HuH-7.5 (cell line): ENCODE results near the gene PTPRN2.
"Not testable (repeated sequence)": the region's sequence is repeated elsewhere in the genome, so short reads cannot be mapped to it uniquely, and the experiment has no call there.

ENCODE experiments used
- DNase-seq: peaks from one replicate; pipeline ENCODE4 v3.0.0; 2011; ENCODE audit warnings: low spot score

The PTPRN2 gene

GRCh38 chr7:158385496-158386354 lies 201.9 kb downstream of the PTPRN2 start:
- DNase-seq = not testable (repeated sequence)

GRCh38 chr7:158384746-158385145 lies 202.9 kb downstream of the PTPRN2 start:
- DNase-seq = no peak

DNA sequence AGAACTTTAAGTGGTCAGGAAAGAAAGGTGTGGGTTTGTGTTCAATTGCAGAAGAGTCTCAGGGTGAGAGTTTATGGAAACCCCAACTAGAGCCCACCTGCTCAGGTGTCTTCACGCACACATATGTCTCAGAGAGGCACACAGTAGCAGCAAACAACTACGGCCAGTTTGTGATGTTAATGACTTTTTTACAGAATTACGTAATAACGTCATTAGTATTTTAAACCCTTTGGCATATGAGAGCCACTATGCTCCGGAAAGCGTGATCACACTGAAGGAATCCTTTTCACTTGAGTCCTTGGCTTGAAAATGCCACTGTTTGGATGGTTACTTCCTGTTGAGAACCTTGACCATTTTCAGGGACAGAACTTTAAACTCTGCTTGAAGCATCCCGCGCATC lies 204.0 kb downstream of the PTPRN2 start:
- no peak for DNase-seq

DNA sequence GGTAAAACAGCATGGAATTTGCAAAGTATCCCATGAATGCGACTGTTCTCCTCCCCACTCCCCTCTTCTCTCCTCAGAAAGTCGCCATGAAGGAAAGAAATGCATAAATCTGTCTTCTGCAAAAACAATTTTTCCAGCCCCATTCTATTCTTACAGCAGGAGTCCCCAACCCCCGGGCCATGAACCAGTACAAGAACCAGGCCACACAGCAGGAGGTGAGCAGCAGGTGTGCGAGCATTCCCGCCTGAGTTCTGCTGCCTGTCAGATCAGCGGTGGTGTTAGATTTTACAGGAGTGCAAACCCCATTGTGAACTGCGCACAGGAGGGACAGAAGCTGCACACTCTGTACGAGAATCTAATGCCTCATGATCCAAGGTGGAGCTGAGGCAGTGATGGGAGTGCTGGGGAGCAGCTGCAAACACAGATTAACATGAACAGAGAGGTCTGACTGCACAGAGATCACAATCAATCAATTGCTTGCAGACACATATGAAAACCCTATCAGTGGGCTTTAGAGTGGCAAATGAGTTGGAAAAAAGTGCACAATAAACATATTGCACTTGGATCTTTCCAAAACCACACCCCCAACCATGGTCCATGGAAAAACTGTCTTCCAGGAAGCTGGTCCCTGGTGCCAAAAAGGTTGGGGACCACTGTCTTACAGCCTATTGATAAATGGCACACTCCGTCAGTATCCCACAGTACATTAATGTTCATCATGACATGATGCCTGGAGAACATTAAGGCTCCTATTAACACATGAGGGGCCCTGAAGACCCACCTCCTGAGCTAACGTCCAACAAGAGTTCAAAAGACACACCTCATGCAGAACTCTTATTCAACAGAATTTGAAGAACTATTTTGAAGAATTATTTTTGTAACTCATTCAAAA lies 205.0 kb downstream of the PTPRN2 start:
- DNase-seq = no peak

- no peak for DNase-seq
Measured at GRCh38 chr7:158381956-158382355, 205.7 kb downstream of the PTPRN2 start.

GRCh38 chr7:158378978-158379377 lies 208.6 kb downstream of the PTPRN2 start:
- no peak for DNase-seq

GRCh38 chr7:158377800-158378623 lies 209.6 kb downstream of the PTPRN2 start:
- no peak for DNase-seq

DNA sequence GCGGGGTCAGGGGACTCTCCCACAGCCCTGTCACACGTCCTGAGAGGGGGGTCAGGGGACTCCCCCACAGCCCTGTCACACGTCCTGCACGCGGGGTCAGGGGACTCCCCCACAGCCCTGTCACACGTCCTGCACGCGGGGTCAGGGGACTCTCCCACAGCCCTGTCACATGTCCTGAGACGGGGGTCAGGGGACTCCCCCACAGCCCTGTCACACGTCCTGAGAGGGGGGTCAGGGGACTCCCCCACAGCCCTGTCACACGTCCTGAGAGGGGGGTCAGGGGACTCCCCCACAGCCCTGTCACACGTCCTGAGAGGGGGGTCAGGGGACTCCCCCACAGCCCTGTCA lies 210.8 kb downstream of the PTPRN2 start:
- not testable (repeated sequence) for DNase-seq

DNA sequence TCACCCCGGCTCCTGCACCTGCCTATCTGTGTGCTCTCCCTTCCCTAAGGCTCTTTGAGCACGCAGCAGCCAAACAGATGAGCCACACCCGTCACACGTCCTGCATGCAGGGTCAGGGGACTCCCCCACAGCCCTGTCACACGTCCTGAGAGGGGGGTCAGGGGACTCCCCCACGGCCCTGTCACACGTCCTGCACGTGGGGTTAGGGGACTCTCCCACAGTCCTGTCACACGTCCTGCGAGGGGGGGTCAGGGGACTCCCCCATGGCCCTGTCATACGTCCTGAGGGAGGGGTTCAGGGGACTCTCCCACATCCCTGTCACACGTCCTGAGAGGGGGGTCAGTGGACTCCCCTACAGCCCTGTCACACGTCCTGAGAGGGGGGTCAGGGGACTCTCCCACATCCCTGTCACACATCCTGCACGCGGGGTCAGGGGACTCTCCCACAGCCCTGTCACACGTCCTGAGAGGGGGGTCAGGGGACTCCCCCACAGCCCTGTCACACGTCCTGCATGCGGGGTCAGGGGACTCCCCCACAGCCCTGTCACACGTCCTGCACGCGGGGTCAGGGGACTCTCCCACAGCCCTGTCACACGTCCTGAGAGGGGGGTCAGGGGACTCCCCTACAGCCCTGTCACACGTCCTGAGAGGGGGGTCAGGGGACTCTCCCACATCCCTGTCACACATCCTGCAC lies 211.3 kb downstream of the PTPRN2 start:
- DNase-seq = not testable (repeated sequence)

- DNase-seq = no peak
Measured at GRCh38 chr7:158375034-158375433, 212.6 kb downstream of the PTPRN2 start.

GRCh38 chr7:158374586-158374985 lies 213.0 kb downstream of the PTPRN2 start:
- no peak for DNase-seq

DNA sequence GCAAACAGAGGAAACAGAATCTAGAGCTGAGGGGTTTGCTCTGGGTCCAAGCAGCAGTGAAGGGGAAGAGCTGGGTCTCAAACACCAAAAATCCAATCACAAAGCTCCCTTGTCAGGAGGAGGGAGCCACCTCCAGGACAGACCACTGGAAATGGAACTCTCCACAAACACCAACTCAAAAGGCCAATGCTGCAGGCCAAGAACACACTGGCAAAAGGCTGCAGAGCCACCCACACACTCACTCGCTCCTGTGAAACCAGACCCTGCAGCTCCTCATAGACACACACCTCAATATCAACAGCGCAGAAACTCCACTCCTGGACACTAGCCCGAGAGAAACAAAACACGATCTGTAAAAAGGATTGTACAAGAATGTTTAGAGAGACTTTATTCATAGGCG lies 213.5 kb downstream of the PTPRN2 start:
- no peak for DNase-seq

DNA sequence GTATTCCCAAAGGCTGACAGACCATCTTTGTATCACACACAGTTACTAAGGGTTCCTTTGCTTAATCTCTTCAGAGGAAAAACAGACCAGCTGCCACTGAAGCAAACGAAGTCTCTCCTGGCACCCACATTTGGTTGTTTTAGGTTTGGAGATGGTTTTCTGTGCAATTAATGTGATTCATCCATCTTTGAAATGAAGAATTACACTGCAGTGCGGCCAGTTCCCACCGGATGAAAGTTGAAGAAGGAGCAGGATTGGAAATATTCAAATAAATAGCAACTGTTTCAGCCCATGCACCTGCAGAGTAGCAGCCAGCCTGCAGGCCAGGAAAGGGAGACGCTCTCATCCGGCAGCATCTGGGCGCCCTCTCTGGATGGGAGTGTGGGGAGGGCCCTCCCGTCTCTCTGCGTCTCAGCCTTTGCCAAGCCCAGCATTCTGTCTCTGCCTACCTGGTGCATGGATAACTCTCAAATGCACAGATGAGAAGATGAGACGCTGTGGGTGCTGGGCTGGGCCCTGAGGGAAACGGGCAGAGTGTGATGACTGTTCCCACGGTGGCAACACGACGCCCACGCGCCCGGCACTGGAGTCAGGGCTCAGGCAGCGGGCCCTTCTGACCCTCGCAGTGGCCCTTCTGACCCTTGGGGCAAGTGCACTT lies 214.0 kb downstream of the PTPRN2 start:
- DNase-seq = no peak

- no peak for DNase-seq
Measured at GRCh38 chr7:158372400-158373342, 215.0 kb downstream of the PTPRN2 start.

GRCh38 chr7:158371856-158372255 lies 215.8 kb downstream of the PTPRN2 start:
- DNase-seq = no peak

DNA sequence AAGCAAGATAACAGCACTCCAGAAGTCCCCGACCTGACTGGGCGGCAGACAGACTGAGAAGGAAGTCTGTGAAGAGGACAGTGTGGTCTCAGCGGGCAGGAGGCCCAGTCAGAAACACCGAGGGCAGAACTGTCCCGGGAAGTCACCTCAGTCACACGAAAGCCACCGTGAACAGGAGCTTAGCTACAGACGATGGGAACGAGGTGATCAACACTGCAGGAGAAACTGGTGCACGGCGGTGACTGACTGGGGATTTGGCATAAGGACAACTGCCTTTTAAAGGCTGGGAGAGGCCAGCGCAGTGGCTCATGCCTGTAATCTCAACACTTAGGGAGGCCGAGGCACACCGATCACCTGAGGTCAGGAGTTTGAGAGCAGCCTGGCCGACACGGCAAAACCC lies 217.8 kb downstream of the PTPRN2 start:
- no peak for DNase-seq

GRCh38 chr7:158369290-158369689 lies 218.3 kb downstream of the PTPRN2 start:
- DNase-seq = no peak

GRCh38 chr7:158368449-158368848 lies 219.2 kb downstream of the PTPRN2 start:
- DNase-seq = no peak

DNA sequence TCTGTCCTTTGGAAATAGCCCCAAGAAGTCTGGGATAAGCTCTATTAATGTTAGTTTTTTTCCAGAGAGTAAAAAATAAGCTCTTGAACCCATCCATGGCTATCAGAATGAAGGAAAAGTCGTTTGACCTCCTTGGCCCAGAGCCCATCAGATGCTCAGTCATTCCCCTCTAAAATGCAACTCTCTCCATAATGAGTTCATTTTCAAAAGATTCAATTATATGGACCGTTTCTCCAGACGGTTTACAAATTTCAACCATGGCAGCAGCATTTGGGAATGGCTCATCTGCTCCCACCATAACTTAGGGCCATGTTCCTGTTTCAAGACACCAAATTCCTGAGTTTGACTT lies 220.0 kb downstream of the PTPRN2 start:
- no peak for DNase-seq
